ENCODE results near the gene TMEM165.

GRCh38 chr4:55345980-55346850, 49.5 kb upstream of the TMEM165 start, which contains the start of gene SRD5A3:
- peak; percentile 38 for TF ChIP-seq CTCF (IDR thresholded peaks at IDR 0.05; ENCODE audit: insufficient read depth, low read length, poor library complexity, severe bottlenecking)
- no peak for TF ChIP-seq EZH2phosphoT487 (conservative IDR thresholded peaks at IDR 0.05; ENCODE audit: low read length)
